Activated CD8-positive, alpha-beta memory T cell treated with anti-CD3 and anti-CD28 coated beads for 48 hours (primary cell): ENCODE data around the gene NPAS1.
A peak's percentile ranks its signal among the peaks of the same experiment; 100 is the strongest.
"Not testable (repeated sequence)": the region's sequence is repeated elsewhere in the genome, so short reads cannot be mapped to it uniquely, and the experiment has no call there.

Source experiments
- DNase-seq, 3 experiments: peaks; one replicate each; pipeline ENCODE4 v3.0.0-alpha.2; 2020; ENCODE audit warnings: low read depth in 2 of 3, low spot score in 2 of 3

Gene NPAS1

DNA sequence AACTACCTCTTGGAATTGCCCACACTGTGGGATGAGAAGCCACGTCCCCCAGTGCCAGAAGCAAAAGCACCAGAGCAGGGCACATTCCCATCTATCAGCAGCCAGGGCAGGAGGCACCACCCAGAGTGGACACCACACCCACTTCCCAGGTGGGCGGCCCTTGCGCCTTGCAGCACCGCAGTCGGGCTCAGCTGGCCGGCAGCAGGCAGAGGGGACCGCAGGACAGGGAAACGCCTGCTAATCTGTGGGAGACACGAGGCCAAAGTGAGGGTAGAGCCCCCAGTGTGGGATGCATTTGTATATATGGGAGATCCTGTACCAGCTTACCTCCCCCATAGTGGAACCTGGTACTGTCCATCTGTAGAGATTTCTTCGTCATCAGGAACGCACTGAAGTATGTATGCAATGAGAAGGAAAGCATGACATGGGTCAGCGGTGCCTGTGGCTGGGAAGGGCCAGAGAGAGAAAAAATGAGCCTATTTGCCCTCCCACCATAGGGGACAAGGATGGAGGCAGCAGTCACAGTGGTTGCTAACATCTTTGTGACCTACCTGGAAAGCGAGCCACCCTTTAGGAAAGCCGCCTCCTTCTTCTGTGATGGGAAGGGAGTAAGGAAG, 30.9 kb upstream of the NPAS1 start:
- no peak for DNase-seq

DNA sequence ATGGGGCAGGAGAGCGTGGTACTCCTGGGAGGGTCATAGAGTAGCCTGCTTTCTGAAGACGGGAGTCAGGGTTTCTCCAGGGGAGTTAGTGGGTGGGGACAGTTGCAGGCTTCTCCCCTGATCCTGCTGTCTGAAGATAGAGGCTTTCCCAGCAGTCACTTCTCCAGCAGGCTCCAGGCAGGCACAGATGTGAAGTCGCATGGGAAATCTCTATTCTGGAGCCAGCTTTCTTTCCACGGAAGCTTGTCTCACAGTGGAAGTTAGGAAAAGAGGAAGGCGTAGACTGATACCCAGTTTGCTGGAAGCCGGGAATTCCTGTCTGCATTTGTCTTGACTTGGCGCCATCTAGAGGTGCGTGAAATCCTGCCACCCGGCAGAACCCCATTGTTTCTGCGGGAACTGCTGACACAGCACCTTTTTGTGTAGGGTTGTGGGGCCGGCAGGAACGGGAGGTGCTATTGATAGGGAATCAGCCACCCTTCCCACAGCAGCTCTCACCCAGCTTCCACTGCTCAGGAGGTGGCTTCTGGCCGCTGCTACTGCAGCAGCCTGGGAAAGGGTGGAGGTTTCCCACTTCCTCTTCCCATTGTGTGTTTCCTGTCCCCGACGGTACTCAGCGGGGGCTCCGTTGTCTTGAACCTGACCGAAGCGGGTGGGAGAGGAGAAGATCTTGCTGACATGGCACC, 28.5 kb upstream of the NPAS1 start:
- peak; percentile 17 to 42 (median 36) for DNase-seq

DNA sequence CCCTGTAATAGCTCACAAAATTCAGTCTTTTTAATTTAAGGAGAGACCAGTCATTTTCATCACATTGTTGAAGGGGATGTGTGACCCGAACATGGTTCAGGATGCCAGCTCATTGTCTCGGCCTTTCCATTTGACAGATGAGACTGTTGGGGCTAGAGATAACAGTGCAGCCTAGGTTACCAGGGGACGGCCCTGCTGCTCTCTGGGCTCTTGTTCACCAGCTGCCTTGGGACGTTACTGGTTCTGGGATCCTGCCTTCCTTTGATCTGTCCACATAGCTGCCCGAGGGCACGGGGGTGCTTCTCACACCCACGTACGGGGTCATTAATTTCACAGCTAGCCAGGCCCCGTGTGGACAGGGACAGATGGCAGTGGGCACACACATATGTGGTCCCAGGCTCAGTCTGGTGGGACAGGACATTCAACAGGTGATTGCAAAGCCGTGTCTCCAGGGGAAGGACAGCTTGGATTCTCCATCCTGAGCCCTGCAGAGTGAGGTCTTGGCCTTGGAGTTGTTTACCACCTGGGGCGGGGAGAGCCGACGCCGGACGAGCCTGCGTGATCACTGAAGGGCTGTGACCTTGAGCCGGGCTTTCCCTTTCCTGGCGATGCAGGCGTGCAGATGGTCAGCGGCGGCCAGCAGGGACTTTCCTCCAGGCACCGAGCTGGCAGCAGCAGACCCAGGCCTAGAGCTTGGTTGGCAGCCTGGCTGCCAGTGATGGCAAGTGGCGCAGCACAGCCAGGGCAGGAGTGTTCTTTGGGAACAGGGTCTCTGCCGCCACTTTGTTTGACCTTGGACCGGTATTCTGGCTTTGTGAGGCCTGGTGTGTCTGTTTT, 26.7 kb upstream of the NPAS1 start:
- no peak for DNase-seq

DNA sequence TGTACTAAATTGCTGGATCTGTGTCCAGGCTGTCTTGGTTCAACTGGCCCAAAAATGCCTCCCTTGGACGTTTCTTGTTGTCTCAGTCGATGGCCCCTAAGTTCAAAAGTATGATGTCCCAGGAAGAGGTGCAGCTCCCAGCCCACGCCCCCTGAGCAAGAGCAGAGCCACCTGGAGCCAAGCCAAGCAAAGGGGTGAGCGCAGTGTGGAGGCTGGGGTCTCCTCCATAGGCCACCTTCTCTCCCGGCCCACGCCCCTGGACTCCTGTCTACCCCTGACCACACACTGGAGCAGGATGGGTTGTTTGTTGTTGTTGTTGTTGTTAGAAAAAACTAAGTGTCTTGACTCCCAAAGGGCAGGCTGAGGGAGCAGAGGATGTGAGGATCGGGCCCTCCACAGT, 26.0 kb upstream of the NPAS1 start:
- DNase-seq: no peak

DNA sequence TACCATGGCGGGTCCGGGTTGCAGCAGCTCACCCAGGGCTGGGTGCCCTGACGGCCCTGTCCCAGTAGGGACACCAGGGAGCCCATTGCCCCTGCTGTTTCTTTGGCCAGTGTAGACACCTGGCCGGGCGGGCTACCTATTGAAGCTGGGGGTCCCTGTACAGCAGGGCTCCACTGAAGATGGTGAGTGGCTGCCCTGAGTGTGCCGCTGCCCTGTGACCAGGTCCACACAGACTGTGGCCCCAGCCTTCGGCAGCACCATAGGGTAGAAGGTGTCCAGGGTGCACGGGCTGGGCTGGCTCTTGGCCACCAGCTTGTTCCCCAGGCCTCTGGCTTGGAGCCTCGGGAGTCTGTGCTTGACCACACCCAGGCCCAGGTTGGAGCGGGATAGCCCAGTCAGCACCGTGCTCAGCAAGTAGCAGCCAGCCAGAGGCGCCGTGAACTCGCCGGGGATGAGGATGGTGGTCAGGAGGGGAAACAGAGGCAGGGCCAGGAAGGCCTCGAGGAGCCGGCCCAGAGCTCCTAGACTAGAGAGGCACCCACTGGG, 25.4 kb upstream of the NPAS1 start:
- no peak for DNase-seq

DNA sequence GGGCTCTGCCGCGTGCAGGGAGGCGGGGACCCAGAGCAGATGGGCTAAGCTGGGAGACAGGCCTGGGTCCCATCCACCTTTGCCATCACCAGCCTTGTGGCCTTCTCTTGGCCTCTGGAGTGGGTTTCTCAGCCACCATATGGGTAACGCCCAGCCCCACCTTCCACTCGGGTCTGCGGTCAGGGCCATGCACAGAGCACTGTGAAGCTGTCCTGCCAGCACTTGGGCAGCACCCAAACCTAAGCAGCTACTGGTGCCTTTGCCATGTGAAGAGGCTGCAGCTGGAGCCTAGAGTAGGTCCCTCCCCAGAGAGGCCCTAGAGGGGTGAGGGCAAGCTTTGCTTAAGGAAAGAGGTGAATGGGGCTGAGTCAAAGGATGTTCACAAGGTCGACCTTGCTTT, 24.1 kb upstream of the NPAS1 start:
- DNase-seq: no peak

DNA sequence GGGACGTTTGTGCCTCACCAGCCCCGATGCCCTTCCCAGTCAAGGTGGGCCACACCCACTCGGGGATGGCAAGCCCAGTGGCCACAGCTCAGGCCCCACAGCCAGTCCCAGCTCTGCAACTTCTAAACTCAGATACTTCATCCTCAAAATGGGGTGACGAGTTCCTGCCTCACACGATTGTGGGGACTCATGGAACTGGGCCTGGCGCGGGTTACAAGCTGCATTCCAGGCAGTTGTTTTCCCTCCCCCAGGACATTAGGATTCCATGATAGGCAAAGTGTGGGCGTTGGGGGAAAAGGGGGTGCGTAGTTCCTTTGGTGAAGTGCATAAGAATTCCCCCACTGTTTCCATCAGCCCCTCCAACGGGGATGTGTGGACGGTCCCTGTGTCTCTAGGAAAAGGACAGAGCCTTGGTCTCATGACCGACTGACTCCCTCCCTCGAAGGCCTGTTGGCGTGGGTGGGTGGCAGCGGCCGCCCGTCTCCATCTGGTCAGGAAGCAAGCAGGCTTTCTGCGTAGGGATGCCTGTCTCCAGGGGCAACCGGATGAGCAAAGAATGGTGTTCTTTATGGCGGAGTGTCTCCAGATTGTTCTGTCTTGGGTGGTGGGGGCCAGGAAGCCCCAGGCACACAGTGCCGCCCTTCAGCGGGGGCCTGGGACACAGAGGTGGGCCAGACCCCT, 21.1 kb upstream of the NPAS1 start:
- no peak for DNase-seq

DNA sequence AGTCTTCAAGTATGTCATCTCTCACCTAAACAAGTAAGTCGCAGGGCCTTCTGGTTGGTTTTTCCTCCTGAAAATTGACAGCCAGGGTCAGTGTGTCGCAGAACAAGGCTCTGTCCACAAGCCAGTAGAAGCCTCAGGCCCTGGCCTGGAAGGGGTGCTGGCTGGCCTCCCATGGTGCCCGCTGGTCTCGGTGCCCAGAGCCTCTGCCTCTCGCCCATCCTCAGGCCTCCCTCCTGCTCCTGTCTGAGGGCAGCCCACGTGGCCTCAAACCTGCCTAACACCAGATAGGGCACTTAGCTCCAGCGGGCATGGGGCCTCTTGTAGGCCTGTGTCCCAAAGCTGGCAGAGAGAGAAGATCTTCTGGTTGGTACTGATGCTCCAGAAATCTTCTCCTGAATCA, 20.3 kb upstream of the NPAS1 start:
- DNase-seq: no peak

DNA sequence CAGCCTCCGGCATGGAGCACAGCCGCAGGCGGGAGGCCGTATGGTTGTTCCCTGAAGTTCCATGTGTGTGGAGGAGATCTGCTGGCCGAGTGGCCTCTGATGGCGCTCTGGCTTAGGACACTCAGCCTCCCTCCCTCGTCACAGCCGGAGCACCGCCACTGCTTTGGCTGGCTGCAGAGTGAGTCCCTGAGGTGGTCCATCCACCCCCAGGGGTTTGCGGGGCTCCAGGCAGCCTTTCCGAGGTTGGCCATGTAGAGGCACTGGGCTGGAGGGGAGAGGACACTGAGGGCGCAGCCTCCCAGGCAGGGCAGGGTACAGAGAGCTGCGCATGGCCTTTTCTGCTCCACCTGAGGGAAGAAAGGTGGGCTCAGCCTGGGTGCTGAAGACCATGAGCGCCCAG, 19.8 kb upstream of the NPAS1 start:
- DNase-seq: no peak

DNA sequence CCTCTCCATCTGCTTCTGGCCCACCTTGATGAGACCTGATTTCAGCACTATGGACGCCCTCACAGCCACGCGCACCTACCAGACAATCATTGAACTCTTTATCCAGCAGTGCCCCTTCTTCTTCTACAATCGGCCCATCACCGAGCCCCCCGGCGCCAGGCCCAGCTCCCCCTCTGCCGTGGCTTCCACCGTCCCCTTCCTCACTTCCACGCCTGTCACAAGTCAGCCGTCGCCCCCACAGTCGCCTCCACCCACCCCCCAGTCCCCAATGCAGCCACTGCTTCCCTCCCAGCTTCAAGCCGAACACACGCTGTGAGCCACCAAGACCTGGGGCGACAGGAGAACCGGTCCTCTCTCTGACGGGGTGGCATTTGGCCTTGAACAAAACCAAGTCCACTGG, 19.3 kb upstream of the NPAS1 start:
- DNase-seq: no peak

DNA sequence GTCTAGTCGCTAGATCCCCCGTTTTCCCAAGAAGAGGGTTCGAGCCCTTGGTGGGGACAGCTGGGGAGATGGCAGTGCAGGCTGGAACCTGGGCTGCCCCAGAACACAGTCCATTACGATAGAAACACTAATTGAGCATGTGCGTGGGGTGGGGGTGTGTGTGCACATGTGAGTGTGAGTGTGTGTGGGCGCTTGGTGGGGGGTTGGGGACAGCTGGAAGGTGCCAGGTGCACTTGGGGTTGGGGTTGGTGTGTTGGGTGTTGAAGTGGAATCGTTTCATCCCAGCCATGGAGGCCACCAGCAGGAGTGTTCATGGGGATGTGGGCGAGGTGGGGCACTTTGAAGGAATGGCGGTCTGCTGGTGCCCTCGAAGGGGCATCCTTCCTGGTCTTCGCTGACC, 18.1 kb upstream of the NPAS1 start:
- no peak for DNase-seq

DNA sequence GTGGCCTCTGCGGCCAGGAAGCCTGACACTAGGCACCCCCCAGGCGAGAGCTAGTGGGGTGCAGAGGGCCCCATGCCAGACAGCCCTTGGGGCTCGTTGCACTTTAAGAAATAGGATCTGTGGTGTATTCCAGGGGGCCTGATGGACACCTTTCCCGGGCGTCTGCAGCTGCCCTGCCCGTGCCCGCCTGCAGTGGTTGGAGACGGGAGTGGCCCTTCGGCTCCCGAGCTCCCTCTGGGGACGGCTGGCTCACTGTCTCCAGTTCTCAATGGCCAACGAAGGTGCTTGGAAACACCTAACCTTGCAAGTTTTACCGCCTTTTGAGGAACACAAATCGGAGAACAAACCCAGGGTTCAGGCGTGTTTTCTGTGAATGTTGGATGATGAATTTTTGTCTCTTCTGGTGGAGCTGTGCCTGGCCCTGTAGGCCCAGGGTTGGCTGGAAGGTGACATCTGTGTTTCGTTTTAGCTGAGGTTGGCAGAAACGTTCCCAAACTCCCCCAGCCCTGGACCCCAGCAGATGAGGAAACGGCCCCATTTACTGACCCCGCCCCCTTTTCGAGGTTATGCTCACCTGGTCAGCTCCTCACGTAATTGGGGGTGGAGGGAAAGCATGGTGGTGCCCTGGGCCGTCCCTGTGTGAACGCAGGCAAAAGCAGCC, 17.4 kb upstream of the NPAS1 start:
- no peak for DNase-seq

DNA sequence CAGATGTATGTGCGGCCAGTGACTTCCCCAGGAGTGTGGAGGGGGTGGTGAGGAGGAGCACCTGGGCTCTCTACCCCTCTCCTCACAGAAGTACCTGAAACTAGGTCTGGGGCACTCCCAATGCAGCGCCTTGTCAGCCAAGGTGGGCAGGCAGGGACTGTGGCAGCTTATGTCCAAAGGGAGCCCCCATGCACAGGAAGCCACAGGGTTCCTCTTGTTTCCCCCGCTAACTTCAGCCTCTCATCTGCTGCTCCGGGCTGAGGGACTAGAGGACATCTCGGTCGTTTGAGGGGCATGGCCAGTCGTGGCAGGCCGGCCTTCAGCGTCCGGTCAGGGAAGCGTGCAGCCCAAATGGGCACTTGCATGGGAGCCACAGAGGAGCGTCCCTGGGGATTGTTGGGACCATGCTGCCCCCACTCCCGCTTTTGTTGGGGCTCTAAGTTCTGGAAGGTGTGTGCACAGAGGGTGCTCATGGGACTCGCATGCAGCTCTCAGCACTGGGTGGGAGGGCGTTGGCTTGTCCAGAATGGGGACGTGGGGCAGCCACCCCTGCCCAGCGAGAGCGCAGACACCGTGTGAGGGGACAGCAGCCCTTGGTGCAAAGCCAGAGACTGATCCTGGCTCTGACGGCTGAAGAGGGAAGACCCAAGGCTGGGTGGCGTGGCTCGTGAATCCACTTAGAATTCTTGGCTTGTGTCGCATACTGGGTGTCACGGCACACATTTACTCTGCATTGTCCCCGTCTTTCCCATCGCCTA, 16.6 kb upstream of the NPAS1 start:
- no peak for DNase-seq

DNA sequence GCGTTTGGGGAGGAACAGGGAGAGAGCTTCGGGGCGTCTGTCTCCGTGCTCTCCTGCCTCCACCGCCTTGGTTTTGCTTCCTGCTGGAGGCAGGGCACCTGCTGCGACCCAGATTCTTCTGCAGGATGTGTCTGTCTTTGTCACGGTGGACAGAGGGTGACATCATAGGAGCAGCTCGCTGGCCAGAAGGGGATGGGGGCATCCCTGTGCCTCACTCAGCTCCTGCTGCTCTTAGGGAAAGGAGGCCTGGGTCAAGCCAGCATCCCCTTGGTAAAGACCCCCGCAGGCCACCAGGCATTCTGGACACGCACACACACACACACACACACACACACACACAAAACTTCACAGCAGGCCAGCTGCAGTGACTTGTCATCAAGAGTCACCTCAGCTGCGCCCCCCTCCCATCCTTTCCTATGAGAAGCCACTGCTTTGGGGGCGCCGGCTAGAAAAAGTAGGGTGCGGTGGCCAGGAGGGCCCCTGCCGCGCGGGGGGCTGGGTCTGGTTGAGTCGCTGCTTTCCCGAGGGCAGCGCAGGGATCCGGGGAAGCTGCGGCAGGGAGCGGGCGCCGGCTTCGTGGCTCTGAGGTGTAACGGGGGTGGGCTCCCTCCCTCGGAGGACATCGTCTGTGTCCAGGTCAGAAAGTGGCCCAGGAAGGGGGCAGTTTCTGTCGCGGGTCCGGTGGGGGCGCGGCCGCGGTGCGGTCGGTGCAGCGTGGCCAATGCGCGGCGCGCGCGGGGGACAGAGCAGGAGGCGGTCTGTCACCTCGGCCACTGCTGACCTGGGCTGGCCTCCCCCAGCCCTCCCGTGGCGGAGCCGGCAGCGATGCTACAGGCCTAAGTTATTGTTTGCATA, 15.8 kb upstream of the NPAS1 start:
- DNase-seq: no peak

DNA sequence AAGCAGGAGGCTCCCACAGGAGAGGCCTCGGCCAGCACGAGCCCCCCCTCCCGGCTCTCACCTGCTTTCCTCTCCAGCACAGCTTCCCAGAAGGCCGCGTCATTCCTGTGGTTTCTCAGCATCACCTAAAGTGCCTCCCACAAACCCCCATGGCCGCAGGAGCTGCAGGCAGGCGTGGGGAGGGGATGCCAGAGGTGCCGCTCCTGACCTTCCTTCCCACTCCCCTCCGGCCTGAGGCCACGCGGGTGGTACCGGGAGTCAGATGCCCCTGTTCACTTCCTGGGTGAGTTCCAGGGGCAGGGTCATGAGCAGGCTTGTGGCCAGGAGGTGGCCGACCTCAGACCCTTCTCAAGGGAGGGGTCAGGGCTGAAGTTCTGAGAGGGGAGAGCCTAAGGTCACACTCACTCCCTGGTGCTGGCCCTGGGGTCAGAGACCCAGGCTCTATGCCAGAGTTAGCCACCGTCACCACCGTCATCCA, 14.4 kb upstream of the NPAS1 start:
- DNase-seq: no peak

DNA sequence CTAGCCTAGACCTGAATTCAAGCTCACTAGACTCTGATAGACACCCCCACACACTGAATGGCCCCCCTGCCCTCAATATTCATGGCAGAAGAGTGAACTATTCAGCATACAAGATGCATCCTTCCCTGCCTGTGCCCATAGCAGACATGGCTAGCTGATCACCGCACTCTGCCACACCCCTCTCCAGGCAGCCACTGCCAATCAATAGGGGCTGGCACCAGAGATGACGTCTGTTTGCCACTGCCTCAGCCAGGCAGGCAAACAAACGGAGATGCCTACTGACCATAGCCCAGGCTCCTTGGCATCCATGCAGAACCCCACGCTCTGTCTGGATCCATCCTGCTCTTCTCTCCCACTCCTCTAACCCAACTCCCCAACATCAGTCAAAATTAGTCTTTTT, 13.8 kb upstream of the NPAS1 start:
- no peak for DNase-seq

DNA sequence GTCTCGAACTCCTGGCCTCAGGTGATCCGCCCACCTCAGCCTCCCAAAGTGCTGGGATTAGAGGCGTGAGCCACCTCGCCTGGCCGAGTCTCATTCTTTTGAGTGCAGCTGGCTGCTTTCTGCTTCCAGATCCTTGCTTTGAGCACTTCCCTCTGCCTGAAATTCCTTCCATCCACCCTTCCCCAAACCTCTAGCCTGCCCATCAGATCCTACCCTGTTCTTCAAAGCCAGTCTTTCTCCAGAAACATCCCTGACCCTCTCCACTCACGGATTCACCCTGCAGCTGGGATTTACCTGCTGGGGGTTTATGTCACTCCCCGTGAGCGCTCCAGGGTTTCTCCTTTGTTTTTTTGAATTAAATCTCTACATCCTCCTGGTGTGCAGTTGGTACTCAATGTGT, 13.1 kb upstream of the NPAS1 start:
- no peak for DNase-seq

DNA sequence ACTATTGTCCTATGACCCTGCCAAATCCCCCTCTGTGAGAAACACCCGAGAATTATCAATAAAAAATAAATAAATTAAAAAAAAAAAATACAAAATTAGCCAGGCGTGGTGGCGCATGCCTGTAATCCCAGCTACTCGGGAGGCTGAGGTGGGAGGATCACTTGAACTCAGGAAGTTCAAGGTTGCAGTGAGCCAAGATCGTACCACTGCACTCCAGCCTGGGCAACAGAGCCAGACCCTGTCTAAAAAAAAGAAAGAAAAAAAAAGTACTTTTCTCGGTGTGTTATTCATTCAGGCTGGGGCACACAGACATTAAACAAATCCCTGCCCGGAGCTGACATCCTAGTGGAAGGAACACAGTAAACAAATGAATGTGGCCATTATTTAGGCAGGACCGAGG, 9.1 kb upstream of the NPAS1 start:
- not testable (repeated sequence) for DNase-seq

DNA sequence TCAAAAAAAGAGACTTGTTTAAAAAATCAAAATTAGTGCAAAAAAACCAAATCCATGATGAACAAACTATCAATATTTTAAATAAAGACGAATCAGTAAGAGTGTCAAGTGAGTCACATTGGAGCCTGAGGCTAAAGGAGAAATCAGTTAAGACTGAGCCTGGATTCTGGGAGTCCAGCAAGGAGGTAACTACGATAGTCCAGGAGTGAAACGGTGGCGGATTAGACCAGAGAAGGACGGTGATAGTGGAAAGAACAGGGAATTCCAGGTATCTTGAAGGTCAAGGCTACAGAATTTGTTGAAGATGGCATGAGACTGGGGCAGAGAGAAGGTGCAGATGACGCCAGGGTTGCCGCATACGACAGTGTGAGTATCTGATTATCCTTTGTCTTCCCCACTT, 7.0 kb upstream of the NPAS1 start:
- DNase-seq: no peak
